Posterior vena cava (tissue), 2 donors: ENCODE measurements around the gene SULT1A1. TPM values are rescaled to one million over a fixed set of nuclear protein-coding genes. Genes with fewer than 3 reads are reported as not detected.
"Not testable (repeated sequence)": the region's sequence is repeated elsewhere in the genome, so short reads cannot be mapped to it uniquely, and the experiment has no call there.

Source experiments
- DNase-seq: peaks from one replicate; pipeline ENCODE4 v3.0.0-alpha.2; 2020; ENCODE audit warnings: low spot score
- intact Hi-C, 2 donors: fragments of 100-400 bp; cut with DNase I; formaldehyde crosslinking; loops; one replicate each; pipeline versions ENCODE4 v1.14.1 to v1.14.2; 2022 to 2023
- total RNA-seq, 2 donors: library from RNA; stranded (reverse); fragmentation: NEBNext Ultra II Directional; extraction: Animal tissue kit (Norgen Biotek cat#: 25700); gene quantifications; one replicate each; pipeline ENCODE4 v1.2.1, GENCODE V29; 2021
- donor health status: DM: yes; HTN: yes; CAD: no.
- donor health status: DM: yes; HTN: yes; CAD: no.

The SULT1A1 gene
- total RNA-seq, 2 donors from 2014 or later = 8.9 to 16.7 TPM

DNA sequence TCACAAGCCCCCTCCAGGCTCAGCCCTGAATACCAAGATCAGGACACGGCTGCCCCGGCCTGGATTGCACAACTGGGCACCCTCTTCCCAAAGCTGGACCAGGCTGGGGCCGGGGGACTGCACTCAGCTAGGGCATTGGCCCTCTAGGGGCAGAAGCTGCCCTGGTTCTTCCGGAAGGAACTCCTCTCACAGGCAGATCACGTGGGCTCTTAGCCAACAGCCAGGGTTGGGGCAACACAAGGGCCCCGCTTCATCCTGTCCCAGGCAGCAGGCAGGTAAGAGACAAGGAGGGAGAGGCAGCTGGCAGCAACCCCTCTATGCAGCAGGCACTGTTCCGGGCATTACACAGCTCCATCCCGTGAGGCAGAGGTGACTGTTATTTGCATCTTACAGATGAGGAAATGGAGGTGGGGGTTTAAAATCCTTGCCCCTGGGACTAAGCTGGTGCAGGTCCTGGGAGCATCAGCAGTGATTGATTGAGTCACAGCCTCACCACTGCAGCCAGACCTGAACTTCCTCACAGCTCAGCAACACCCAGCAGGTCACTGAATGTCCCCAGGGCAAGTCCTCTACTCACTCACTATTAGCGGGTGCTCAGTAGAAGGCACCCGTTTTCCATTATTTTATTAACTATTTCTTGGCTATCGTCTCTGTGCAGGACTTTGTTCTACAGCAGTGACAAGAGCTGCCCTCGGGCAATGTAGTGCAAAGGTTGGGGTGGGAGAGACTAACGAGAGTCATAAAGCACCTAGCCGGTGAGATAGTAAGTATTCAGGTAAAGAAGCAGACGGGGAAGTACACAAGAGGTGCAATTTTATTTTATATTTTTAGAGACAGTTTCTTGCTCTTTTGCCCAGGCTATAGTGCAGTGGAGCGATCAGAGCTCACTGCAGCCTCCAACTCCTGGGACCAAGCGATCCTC is 2.8 kb upstream of the SULT1A1 start:
- intact Hi-C loops = not testable (repeated sequence)

DNA sequence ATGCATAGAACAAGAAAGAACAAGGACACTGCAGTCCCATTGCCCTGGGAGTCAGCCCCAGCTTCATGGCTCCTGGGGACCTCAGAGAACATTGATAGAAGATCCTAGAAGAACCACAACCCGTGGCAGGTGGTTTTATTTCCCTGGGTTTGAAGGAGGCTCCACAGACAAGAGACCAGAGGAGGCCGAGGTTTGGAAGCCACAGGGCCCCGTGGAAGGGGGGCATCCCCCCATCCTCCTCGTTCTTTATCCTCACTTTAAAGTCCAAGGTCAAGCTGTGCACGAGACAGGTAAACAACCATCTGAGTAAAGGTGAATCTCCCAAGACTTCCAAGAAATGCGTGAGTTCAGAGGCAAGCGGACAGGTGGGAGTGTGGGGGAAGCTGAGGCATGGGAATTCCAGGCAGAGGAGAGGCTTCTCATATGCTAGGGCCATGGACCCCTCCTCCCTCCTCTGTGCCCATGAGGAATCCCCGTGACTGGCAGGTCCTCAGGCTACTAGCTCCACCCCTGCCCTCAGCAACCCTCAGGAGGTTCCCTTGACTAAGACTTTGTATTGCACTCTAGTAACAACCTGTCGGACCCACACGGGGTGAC is 849 bp upstream of the SULT1A1 start:
- intact Hi-C loops = no loop called here
- DNase-seq = no peak

More for the DNA sequence above, 2.8 kb upstream of the SULT1A1 start:
- not testable (repeated sequence) for DNase-seq

DNA sequence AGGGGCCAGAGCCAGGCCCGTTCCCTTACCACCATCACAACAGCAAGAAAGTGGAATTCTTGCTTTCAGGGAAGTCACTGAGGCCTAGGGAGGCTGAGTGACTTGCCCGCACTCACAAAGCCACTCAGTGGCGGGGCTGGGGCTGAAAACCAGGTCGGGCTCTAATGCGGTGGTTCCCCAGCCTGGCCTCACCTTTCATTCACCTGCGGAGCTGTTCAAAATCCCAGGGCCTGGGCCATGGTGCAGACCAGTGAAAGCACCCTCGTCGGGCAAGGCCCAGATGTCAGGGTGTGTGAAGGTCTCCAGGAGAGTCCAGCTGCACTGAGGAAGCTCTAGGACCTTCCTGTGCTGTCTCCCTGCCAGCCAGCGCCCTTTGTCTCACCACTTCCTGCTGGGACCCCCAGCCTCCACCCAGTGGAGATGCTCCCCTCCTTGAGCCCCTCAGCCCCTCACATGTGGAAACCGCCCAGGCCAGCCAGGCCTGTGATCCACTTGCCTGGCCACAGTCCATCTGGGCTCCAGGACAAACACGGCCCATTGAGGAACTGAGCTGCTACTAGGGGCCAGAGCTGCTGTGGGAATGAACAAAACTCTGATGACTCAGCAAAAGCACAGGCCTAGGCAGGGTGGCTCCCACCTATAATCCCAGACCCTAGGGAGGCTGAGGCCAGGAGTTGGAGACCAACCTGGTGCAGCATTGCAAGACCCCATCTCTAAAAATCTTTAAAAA is 812 bp downstream of the SULT1A1 start:
- intact Hi-C loops, DNase-seq: not testable (repeated sequence)

DNA sequence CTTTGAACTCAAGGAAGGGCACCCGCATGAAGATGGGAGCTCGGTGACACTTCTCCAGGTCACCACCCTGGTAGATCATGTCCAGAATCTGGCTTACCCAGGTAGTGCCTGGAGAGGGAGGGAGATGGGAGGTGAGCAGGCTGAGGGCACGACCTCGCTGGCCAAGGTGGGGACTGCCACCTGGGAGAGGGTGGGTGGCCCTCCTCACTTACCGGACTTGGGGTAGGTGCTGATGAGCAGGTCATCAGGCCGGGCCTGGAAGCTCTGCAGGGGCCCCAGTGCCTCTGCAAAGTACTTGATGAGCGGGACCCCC is 1.4 kb downstream of the SULT1A1 start:
- intact Hi-C loops, DNase-seq: not testable (repeated sequence)

DNA sequence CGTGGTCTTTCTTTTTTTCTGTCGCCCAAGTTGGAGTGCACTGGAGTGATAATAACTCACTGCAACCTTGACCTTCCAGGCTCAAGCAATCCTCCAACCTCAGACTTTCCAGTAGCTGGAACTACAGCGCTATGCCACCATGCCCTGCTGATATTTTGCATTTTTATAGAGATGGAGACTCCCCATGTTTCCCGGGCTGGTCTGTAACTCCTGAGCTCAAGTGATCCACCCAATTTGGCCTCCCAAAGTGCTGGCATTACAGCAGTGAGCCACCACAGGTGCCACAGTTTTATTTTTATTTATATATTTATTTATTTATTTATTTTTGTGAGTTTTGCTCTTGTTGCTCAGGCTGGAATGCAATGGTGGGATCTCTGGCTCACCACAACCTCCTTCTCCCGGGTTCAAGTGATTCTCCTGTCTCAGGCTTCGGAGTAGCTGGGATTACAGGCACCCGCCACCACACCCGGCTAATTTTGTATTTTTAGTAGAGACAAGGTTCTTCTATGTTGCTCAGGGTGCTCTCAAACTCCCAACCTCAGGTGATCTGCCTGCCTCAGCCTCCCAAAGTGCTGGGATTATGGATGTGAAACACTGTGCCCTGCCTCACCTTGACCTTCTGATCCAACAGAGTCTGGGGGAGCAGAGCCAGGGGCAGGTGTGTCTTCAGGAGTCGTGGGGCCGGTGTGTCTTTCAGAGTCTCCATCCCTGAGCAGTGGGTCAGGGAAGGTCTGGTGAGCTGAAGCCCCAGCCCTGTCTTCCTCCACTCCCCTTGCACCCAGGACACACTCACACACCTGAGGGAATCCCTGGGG is 2.0 kb downstream of the SULT1A1 start:
- intact Hi-C loops, DNase-seq: not testable (repeated sequence)

DNA sequence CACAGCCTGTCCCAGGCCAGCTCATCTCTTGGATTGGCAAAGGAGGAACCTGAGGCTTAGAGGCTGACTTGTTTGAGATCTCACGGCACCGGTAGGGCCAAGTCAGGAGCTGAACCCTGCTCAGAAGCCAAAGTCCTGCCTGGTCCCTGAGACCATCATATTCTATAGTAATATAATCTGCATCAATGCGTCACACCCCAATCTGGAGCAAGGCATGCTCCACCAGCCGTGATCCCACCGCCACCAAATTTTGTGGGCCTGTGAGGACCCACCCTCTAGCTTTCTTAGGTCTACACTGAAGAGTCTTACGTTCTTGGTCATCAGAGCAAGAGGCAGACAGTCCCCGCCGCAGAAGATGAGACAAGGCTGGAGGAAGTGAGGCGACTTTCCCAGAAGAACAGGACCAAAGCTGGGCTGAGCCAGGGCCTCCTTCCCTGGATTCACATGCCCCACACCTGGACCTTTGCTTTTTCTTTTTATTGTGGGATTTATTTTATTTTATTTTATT is 2.7 kb downstream of the SULT1A1 start:
- no peak for DNase-seq
- intact Hi-C loops = no loop called here

DNA sequence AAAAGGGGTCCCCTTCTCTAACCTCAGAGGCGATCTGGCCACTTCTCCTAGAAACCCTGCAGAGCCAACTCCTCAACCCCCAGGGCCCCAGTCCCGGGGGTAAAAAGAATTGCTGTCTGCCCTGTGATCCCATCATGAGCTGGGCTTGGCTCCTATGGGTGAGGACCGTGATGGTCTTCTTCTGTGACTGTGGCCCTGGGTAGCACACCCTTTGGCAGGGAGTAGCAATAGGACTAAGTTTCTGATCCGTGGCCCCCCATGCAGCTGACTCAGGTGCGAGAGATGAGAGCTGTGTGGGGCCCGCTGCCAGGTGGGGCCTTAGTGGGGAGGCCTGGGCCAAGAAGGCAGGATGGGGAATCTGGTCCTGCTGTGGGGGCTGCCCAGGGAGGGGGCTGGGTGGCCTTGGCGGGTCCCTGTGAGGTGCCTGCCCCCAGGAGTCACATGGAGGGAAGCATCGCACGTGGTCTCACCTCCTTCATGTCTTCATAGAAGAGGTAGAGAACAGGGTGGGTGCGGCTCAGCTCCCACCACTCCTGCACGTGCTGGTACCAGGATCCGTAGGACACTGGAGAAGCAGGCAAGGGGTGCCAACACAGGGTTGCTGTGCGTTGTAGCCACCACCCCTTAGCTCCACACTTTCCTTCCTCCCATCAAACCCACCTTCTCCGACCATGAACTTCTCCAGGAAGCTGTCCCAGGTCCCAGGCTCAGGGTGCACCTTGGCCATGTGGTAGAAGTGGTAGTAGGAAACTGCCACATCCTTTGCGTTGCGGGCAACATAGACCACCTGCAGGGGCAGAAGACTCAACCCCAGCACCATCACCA is 3.3 kb downstream of the SULT1A1 start:
- DNase-seq = no peak
- intact Hi-C loops = no loop called here

DNA sequence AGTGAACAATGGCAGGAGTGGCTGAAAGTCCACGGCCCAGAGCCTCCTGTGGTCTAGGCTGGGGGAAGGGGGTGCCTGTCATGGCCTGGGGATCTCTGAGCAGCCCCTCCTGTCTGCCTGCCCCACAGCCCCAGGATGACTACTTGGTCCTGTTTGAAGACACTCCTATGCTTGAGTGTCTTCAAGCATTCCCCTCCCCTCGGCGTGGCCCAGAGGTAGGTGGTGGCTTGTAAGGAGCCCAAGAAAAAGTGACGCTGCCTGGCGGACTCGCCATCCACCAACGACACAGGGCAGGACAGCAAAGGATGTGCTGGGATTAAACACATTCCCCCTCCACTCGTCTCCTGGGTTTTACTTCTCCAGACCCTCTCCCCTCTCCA is 5.7 kb downstream of the SULT1A1 start:
- intact Hi-C loops = no loop called here
- DNase-seq = peak; percentile 61

DNA sequence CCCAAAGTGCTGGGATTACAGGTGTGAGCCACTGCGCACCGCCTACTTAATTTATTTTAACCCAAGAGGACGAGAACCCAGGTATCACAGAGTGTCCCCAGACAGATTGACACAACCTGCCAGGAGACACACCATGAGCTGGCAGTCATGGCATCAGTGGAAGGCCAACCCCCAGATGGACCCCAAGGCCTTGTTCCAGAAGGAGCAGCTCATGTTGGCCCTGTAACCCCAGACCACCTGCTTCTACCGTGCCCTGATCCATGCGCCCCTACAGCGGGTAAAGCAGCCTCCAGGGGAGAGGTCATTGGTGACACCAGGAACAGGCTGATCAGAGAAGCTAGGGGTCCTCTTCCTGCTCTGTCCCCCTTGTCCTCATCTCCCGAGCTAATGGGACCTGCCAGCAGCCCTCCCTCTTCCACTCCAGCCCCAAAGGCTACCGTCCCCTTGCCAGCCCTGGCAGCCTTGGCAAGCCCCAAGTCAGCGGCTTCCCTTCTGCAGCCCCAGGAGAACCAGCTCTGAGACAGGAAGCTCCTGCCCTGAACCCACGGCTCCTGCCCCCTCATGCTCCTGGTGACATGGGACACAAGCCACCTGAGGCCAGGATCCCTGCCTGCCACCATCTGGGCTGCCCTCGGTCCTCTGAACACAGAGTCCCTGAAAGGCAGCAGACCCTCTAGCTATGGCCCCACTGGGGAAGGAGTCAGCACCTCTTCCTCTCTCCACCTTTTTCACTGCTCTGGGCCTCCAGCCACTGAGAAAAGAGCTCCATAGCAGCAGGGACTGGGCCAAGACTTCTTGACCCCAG is 6.3 kb downstream of the SULT1A1 start:
- DNase-seq = peak; percentile 68
- intact Hi-C loops = no loop called here

DNA sequence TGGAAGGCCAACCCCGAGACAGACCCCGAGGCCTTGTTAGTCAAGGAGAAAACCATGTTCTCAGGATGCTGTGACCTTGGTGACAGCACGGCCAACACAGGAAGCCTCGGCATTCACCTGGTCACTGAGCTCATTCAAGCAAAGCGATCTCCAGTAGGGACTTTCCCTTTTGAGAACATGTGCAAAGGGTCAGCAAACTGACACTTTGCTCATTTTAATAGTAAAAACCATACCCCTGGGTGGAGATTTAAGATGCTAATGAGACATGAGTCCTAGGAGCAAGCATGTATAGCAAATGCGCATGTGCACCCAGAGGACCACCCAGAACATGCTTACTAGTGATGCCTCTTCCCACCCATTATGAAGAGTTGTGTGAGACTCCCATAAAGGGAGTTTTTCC is 7.3 kb downstream of the SULT1A1 start:
- DNase-seq = no peak
- intact Hi-C loops = no loop called here

DNA sequence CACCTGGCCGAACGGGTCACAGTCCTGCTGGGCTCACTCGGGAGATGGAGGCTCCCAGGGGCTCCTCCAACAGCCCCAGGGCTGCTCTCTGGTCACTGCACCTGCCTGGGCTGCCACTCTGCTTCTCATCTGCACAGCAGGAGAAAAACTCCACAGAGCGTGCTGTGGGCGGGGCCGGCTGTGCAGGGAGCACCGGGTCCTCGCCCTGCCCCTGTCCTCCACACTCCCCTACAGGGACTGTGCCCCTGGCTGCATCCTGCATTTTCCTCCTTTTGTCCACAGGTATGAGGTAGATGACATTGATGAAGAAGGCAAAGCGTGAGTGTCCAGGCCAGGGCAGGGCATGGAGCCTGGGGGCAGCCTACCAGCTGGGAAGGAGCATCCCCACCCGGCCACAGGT is 7.8 kb downstream of the SULT1A1 start:
- intact Hi-C loops = not testable (repeated sequence)
- peak; percentile 69 for DNase-seq

DNA sequence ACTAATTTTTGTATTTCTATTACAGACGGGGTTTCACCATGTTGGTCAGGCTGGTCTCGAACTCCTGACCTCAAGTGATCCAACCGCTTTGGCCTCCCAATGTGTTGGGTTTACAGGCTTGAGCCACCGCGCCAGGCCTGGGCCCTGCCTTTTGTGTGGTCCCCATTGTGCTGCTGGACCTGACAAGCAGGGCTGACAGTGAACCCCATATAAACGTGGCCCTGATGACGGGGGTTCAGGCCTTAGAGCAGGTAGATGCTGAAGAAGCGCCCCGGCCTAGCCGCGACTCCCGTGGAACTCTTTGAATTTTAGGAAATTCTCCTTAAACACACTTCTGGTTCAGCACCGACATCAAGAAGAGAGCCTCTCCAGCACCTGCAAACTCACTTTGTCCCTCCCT is 8.3 kb downstream of the SULT1A1 start:
- DNase-seq = peak; percentile 25
- intact Hi-C loops = not testable (repeated sequence)

DNA sequence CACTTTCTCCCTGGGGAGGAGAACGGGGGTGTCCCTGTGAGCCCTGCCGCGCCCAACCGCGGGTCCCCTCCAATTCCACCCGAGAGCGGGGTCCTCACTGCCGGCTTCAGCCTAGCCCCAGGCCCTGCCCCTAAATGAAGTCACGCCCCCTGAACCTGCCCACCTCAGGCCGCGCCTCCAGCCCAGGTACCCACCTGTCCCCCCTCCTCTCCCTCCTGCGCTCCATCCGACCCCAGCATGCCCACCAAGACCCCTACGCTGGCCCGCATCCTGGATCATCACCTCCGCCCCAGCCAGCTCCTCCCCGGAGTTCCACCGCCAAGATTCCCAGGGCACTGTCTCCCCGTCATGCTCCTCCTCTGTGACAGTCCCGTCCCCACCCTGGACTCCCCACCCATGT is 8.9 kb downstream of the SULT1A1 start:
- intact Hi-C loops = not testable (repeated sequence)

DNA sequence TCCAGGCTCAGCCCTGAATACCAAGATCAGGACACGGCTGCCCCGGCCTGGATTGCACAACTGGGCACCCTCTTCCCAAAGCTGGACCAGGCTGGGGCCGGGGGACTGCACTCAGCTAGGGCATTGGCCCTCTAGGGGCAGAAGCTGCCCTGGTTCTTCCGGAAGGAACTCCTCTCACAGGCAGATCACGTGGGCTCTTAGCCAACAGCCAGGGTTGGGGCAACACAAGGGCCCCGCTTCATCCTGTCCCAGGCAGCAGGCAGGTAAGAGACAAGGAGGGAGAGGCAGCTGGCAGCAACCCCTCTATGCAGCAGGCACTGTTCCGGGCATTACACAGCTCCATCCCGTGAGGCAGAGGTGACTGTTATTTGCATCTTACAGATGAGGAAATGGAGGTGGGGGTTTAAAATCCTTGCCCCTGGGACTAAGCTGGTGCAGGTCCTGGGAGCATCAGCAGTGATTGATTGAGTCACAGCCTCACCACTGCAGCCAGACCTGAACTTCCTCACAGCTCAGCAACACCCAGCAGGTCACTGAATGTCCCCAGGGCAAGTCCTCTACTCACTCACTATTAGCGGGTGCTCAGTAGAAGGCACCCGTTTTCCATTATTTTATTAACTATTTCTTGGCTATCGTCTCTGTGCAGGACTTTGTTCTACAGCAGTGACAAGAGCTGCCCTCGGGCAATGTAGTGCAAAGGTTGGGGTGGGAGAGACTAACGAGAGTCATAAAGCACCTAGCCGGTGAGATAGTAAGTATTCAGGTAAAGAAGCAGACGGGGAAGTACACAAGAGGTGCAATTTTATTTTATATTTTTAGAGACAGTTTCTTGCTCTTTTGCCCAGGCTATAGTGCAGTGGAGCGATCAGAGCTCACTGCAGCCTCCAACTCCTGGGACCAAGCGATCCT is 10.2 kb downstream of the SULT1A1 start:
- intact Hi-C loops, DNase-seq: not testable (repeated sequence)

More for the DNA sequence above, 8.9 kb downstream of the SULT1A1 start:
- not testable (repeated sequence) for DNase-seq

DNA sequence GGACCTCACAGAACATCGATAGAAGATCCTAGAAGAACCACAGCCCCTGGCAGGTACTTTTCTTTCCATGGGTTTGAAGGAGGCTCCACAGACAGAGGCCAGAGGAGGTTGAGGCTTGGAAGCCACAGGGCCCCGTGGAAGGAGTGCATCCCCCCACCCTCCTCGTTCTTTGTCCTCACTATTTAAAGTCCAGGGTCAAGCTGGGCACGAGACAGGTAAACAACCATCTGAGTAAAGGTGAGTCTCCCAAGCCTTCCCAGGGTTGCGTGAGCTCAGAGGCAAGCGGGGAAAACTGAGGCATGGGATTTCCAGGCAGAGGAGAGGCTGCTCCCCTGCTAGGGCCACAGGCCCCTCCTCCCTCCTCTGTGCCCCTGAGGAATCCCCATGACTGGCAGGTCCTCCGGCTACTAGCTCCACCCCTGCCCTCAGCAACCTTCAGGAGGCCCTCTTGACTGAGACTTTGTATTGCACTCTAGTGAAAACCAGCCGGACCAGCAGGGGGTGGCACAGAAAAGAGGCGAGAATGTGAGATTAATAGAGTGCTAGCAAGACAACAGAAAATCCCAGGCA is 12.1 kb downstream of the SULT1A1 start:
- intact Hi-C loops = no loop called here

More for the DNA sequence above, 12.1 kb downstream of the SULT1A1 start:
- no peak for DNase-seq
